WERI-Rb-1 (cell line): ENCODE measurements around the gene WDR64.
"Not testable (repeated sequence)": the region's sequence is repeated elsewhere in the genome, so short reads cannot be mapped to it uniquely, and the experiment has no call there.

Experiments
- DNase-seq: peaks from one replicate; pipeline ENCODE4 v3.0.0-alpha.2; 2020
- H3K27ac ChIP-seq: fragments of 250-450 bp; sonication (Bioruptor Pico); 2 replicates; pipeline ENCODE4 v1.5.1; 2020; ENCODE audit warnings: mild to moderate bottlenecking, moderate library complexity
- H3K27me3 ChIP-seq: fragments of 250-450 bp; sonication (Bioruptor Pico); 2 replicates; pipeline ENCODE4 v1.5.1; 2021; ENCODE audit warnings: mild to moderate bottlenecking, low read depth, moderate library complexity; ENCODE audit not compliant: insufficient read depth, severe bottlenecking
- H3K36me3 ChIP-seq: fragments of 250-450 bp; sonication (Bioruptor Pico); 2 replicates; pipeline ENCODE4 v1.5.1; 2020; ENCODE audit warnings: mild to moderate bottlenecking, moderate library complexity
- H3K4me3 ChIP-seq: 2 replicates; pipeline ENCODE4 v1.5.1; 2011; ENCODE audit warnings: low read depth, mild to moderate bottlenecking, control low read depth, low read length
- H3K9me3 ChIP-seq: fragments of 250-450 bp; sonication (Bioruptor Pico); 2 replicates; pipeline ENCODE4 v1.5.1; 2021; ENCODE audit warnings: mild to moderate bottlenecking, moderate library complexity; ENCODE audit not compliant: severe bottlenecking
- CTCF ChIP-seq: IDR thresholded peaks from 2 replicates; pipeline ENCODE4 v1.5.1; 2011; ENCODE audit warnings: low read depth, mild to moderate bottlenecking, control low read depth, inconsistent platforms, low read length

Gene WDR64

DNA sequence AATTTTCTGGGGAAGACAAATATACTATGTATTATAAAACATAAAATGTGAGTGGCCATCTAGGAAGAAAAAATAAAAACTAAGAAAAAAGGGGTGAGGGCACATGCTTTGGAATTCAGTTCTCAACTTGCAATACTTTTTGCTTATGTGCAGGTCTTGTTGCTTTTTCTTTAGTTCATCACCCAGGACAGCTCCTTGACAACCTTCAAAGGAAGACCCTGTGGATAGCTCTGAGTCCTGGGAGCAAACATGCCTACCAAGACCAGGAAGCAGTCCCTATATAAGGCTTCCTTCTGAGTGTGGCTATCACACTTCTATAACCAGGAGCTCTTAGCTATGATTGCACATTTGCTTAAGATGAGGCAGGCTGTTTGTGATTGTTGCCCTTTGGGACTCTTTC, 78.0 kb downstream of the WDR64 start:
- peaks cover 37% of the 10 kb centered on the region for H3K27me3 ChIP-seq
- no peaks in the 10 kb centered on the region for H3K9me3 ChIP-seq
- no peak for DNase-seq
- no peak for TF ChIP-seq CTCF
- no peaks in the 10 kb centered on the region for H3K36me3 ChIP-seq
- H3K27ac ChIP-seq: no peak overlapping the region
- H3K4me3 ChIP-seq: no peak overlapping the region

- Histone ChIP-seq H3K27ac (no peak overlapping the region), H3K9me3 (no peaks in the 10 kb centered on the region), H3K27me3 (peaks cover 29% of the 10 kb centered on the region), H3K4me3 (no peak overlapping the region), H3K36me3 (no peaks in the 10 kb centered on the region)
- no peak for TF ChIP-seq CTCF
- no peak for DNase-seq
Measured at GRCh38 chr1:241733899-241734298, 81.8 kb downstream of the WDR64 start.

- Histone ChIP-seq H3K9me3 (no peaks in the 10 kb centered on the region), H3K4me3 (no peak overlapping the region), H3K27me3 (peaks cover 27% of the 10 kb centered on the region), H3K36me3 (no peaks in the 10 kb centered on the region), H3K27ac (no peak overlapping the region)
- DNase-seq: no peak
- TF ChIP-seq CTCF: no peak
Measured at GRCh38 chr1:241734533-241734932, 82.5 kb downstream of the WDR64 start.

DNA sequence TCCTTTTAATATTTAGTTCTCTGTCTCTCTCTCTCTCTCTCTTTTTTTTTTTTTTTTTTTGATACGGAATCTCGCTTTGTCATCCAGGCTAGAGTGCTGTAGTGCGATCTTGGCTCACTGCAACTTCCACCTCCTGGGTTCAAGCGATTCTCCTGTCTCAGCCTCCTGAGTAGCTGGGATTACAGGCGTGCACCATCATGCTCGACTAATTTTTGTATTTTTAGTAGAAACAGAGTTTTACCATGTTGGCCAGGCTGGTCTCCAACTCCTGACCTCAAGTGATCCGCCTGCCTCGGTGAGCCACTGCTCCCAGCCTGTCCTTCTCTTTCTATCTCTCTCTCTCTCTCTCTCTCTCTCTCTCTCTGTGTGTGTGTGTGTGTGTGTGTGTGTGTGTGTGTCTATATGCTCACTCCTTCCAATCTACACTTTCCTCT, 83.4 kb downstream of the WDR64 start:
- H3K9me3 ChIP-seq, H3K4me3 ChIP-seq, H3K36me3 ChIP-seq, DNase-seq, H3K27ac ChIP-seq: not testable (repeated sequence)
- peaks cover 23% of the 10 kb centered on the region for H3K27me3 ChIP-seq

DNA sequence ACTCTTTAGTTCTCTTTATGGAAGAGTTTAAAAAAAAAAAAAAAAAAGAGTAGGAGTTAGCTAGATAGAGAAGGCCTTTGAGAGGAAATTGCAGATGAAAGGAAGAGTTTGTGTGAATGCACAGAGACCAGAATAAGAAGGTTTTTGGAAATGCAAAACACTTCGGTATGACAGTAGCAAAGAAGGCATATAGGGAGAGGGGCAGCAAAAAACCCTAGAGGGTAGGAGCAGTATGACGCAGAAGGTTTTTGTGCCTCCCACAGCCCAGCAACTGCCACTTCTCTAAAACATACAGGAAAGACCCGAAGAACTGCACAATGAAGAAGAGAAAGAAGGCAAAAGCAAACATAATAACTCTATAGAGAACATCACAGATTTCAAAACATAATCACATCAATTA, 84.3 kb downstream of the WDR64 start:
- Histone ChIP-seq H3K36me3 (no peaks in the 10 kb centered on the region), H3K4me3 (no peak overlapping the region), H3K27ac (no peak overlapping the region), H3K9me3 (no peaks in the 10 kb centered on the region), H3K27me3 (peaks cover 27% of the 10 kb centered on the region)
- TF ChIP-seq CTCF: no peak
- DNase-seq: no peak

GRCh38 chr1:241738284-241739078, 86.4 kb downstream of the WDR64 start:
- TF ChIP-seq CTCF: no peak
- no peaks in the 10 kb centered on the region for H3K36me3 ChIP-seq
- no peaks in the 10 kb centered on the region for H3K9me3 ChIP-seq
- no peak for DNase-seq
- H3K27me3 ChIP-seq: peaks cover 26% of the 10 kb centered on the region
- no peak overlapping the region for H3K27ac ChIP-seq
- no peak overlapping the region for H3K4me3 ChIP-seq
